Stimulated activated CD4-positive, alpha-beta T cell treated with anti-CD3 and anti-CD28 coated beads, Interleukin-4, amount 100 ng/mL, for 24 hours (primary cell): Measurements from ENCODE around the gene ASTN2.
A peak's percentile ranks its signal among the peaks of the same experiment; 100 is the strongest.
"Not testable (repeated sequence)": the region's sequence is repeated elsewhere in the genome, so short reads cannot be mapped to it uniquely, and the experiment has no call there.

Experiments used
- DNase-seq: peaks from one replicate; pipeline ENCODE4 v3.0.0-alpha.2; 2020

Gene ASTN2

DNA sequence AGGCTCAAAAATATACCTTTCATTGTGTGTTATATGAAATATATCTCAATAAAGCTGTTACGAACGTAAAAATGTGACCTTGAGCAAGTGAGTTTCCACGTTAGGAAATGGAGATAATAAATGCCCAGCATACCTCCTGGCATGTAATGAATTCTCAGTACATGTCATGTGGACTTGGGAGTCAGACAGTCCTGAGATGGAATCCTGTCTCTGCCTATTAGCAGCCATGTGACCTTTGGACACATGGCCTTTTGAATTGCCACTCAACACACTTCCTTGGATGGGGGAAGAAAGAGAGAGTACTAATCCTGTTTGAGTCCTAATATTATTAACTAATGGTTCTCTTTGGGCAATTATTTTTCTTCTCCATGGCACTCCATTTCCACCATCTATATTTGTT is 702.1 kb downstream of the ASTN2 start:
- no peak for DNase-seq

DNA sequence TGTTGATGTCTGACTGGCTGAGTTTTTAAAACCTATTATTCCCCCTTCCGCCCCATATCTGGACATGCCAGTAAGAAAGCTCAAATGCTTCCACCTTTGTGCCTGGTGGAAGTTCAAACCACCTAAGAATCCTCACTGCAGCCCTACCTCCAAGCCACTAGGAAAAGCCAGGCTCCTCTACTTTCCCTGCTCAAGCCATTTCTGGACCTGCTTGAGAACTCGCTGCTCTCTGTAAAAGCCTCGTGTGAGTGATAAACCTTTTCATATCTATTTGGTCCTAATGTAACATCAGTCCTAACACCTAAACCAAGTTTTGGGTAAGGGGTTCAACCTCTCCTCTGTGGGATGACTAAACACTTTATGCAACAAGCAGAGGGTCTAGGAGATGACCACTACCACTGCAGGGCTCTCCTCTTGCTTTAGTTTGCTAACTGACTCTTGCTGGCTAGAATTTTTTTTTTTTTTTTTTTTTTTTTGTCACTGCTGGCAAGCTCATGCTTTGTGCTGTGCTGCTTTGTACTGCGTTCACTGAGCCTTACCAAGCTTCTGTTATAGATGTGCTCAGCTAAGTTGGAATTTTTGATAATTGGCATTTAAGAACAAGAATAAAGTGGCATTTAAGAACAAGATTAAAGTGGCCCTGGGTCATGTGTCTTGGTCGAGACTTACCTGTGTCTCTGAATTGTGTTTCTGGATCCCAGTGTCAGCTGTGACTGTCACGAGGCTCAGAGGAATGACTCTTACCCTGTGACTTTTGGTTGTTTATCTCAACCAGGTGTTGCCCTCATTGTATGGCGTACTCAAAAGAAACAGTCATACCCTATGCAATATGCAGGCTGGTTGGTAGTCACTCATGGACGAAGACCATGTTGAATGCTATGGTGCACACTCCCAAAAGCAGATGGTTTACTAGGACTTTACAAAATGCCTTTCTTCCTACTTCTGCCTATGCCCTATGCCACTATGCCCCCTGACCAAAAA is 708.3 kb downstream of the ASTN2 start:
- no peak for DNase-seq

DNA sequence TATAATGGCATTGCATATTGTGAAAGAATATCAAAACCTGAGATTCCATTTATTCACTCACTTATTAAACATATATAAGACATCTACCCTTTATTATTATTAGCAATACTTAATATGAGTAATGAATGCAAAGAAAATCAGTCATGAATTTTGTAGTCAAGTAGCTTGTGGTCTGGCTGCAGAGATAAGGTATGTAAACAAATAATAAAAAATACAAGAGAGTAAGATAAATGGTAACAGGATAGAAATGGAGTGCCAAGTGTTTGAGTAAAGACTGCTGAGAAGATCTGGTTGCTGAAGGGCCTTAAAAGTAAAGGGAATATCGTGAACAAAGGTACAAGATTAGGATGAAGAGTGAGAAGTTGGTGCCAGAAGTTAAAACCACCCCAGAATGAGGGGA is 709.3 kb downstream of the ASTN2 start:
- no peak for DNase-seq

DNA sequence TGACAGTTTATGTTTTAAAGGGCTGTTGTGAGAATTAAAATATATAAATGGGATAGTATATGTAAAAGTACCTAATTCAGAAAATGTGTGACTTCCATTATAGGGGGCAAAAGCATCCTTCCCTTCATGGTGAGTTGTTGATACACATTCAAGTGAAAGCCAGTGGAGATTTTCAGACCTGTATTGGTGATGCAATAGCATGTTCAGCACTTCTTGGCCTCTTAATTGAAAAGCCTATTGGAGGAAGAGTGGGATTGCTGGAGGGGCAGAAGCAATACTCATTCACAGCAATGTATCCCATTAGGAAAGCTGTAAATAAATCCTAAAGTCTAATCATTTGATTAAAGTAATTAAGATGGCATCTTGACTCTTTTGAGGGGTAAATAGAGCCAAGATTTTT is 710.4 kb downstream of the ASTN2 start:
- DNase-seq = no peak

DNA sequence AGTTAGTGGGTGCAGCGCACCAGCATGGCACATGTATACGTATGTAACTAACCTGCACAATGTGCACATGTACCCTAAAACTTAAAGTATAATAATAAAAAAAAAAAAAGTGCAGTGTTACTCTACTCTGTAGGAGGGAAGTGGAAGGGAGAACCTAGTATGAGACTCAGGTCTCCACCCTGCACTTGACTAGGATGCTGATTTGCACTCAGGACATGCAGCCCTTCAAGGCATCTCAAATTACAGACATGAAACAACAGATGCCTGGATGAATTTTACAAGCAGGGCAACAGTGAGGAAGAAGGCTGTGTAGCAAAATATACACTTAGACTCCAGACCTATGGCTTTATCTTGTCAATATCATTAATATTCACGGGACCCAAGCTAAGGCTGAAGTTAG is 711.2 kb downstream of the ASTN2 start:
- no peak for DNase-seq

DNA sequence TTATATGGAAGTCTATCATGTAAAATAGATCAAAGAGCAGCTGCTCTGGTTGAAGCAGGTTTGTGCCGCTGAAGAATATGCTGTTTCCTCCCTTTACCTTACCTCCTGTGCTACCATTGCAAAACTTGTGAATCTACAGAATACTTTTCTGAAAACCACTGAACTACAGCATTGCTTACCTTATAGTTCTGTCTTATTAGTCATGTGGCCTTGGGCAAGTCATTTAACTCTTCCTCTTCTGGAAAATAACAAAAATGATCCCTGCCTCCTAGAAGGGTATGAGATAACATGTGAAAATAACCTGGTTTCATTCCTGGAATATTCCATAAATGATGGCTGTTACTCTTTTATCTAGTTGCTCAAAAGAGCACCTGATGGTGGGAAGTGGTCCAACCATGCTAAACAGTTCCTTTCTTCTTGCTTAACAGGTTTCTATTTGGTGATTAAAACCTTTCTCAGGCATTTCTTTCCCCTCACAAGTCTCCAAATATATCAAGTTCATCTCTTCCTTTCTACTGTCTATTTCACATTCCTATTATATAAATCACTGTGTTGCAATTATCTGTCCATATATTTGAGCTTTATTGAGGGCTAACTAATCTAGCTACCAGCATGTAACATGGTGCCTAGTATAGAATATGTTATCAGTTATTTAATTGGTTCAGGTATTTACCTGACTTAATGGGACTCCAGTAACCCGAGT is 712.8 kb downstream of the ASTN2 start:
- no peak for DNase-seq

DNA sequence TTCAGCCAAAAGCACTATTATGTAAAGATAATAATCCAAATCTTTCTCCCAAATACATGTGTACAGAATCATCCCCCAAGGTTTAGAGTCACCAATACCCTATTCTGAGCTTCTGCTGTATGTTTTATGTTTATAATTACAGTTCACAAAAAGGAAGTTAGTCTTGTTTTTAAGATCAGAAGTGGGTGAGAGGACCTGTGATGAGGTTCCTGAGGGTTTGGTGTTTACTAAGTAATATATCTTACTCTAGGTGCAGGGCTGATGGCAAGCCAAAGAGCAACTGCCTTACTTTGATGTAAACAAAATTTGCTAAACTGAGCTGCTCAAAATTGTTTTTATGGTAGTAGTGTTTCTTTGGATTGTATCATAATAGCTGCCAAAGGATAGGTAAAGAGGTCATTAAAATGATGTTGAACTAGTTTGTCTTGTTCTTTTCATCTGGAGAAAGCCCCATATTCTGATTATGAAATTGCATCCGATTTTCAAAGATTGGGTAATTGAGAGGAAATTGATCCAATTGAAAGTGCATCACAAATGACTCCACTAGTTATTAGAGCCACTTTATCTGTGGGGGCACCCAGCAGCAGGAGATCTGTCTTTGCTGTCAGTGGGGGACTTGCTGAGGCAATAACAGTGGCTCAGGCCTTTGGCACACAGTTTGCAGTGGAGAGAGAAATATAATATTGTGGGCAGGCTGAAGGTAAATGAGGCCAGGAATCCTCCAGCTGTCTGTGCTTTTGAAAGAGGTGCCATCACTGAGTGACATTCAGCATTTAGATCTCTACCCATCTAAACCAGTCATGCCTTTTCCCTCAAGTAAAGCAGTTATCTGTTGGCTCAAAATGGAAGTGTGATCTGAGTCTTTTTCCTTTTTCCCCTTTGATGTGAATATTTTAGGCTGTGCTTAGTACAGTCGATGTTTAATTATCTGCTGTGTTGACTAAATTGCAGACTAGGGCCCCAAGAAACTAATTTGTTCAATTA is 713.7 kb downstream of the ASTN2 start:
- no peak for DNase-seq

DNA sequence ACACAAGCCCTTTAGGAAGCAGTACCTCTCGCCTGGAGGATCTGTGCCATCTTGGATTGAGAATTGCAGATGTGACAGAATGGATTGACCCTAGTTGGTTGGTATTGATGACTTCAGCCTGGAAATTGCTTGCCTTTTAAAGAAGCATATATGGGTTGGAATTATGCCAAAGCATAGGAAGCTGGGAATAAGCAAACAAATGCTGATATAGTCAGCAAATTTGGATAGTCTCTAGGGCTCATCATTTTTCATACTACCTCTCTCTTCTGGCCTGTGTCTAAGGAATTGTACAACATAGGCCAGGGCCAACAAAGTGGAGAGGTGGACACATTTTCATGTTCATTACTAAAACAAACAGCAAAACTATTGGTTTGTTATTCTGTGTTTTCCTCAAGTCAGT is 714.6 kb downstream of the ASTN2 start:
- DNase-seq = no peak

DNA sequence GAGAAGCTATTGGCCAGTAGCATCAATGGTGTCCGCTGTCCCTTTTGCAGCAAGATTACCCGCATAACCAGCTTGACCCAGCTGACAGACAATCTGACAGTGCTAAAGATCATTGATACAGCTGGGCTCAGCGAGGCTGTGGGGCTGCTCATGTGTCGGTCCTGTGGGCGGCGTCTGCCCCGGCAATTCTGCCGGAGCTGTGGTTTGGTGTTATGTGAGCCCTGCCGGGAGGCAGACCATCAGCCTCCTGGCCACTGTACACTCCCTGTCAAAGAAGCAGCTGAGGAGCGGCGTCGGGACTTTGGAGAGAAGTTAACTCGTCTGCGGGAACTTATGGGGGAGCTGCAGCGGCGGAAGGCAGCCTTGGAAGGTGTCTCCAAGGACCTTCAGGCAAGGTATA is 717.0 kb downstream of the ASTN2 start:
- DNase-seq = no peak

DNA sequence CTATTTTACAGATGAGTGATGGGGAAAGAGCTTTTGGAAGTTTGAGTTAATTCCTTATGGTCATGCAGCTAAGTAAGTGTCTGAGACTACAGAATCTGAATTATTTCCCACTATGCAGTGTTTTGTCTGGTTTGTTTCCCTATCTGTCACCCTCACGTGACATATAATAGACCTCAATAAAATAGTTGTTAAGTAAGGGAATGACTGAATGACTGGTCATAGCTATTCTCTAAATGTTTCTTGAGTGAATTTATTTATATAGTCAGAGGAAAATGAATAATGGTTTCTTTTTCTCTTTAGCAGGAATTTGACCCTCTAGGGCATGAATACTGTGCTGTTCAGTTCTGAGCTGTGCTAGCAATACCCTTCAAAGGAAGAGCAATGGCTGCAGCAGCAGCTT is 717.5 kb downstream of the ASTN2 start:
- no peak for DNase-seq

DNA sequence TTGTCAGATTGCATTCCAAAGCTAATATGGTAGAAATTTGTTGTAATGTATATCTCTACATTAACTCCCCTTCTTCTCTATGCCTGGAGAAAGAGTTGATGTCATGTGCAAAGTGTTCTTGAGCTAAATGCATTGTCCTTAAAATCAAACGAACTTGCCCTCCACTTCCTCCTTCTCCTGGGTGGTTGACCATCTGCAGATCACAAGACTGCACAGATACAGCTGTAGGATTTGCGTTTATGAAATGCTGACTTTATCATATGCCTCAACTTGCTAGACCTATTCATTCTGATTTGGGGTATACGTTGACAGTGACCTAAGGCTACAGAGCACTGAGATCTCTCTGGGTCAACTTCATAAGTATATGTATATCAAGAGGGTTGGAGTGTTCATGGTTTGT is 719.4 kb downstream of the ASTN2 start:
- DNase-seq = no peak

DNA sequence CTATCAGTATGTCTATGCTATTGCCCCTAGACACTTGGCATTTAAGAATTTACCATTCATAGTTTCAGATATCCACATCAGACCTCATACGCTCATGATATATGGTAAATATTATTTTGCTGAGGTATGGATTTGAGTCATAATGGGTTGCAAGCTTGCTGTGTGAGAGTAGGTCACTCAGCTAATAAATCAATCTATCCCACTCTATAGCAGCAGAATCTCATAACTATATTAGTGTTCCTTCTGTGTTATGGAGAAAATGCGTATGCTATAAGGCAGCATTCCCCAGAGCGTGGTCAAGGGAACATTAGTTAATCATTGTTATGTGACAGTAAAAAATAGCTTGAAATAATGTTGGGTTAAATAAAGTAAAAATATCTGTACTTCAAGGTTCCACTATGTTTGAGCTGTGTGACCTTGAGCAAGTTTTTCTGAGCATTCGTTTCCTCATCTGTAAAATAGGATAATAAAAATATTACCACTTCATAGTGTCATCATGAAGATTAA is 720.0 kb downstream of the ASTN2 start:
- DNase-seq = no peak

DNA sequence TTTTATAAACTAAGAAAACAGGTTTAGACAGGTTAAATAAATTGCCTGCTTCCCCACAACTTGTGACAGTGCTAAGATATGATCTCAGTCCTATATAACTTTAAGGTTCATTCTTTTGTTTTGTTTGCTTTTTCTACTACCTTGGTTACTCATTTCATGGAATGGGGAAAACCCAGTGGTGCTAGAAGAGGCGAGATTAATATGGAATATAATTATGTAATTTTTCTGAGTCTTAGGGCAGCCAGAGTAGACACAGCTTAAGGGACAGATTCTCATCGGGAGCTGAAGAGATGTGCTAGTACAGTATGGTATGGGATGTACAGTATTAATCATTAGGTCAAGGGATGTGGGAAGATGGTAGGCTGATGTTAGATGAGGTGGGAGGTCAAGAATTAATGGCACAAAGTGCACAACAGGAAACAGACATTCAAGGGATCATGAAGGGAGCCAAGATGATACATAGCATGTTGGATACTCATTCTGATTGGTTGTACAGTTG is 721.6 kb downstream of the ASTN2 start:
- DNase-seq = no peak

DNA sequence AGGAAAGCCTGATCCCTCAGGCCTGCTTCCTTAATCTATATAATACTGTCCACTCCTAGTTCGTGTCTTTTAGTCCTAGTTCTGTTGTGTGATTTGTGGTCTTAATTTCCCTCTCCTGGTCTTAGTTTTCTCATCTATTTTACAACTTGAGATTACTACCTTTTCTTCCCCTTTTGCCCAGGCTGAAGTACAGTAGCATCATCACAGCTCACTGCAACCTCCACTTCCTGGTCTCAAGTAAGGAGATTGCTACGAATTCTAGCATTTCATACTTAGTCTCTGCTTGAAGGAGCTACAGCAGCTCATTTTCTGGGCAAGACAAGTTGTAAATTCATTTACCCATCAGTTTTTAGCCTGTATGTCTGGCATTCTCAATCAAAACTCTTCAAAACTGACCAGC is 722.2 kb downstream of the ASTN2 start:
- DNase-seq = no peak

DNA sequence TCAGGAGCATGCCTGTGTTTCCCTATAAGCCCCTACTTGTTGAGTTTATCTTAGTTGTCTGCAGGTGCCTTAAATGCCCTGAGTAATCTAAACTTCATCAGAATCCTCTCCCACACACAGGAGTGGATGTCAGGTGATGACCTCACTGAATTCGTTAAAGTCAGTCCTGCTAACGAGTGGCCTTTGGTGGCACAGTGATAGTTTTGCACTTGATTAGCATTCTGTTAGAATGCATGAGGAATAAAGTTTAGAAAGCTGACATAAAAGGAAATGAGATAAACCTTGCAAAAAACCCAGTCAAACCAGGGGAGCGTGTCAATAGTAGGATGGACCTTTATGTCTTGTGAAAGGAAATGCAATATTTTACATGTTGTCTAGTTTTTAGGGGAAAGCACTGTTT is 723.2 kb downstream of the ASTN2 start:
- no peak for DNase-seq

DNA sequence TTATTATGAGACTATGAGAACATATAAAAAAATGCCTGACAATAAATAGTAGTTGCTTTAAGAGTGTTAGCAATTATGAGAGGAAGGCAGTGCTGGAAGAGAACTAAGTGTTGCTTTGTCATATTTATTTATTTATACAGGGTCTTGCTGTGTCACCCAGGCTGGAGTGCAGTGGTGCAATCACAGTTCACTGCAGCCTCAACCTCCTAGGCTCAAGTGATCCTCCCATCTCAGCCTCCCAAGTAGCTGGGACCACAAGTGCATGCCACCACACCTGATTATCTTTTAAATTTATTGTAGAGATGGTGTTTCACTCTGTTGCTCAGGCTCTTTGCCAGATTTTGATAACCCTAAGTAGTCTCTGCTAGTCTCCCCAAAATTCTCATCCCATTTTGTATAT is 724.1 kb downstream of the ASTN2 start:
- not testable (repeated sequence) for DNase-seq

DNA sequence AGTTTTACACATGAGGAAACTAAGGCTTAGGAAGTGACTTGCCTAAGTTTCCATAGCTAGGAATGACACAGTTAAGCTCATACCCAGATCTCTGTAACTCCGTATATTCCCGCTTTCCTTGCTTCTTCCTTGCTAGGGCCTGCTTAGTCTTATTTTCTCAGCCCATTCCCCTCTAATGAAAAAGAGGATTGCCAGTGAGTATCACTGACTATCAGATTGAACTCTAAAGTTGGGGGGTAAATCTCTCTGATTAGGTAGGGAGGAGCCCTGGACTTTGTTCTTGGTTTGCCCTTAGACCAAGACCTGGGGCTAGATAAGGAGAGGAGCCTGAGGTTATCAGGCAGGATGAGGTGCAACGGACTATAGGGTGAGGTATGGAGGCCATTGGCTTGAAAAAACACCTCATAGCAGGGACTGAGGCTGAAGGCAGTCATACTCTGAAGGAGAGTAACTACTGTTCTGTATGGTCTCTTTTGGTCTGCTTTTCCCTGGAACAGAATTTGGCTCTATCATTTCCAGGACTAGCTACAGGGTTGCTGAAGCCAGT is 725.3 kb downstream of the ASTN2 start:
- no peak for DNase-seq

DNA sequence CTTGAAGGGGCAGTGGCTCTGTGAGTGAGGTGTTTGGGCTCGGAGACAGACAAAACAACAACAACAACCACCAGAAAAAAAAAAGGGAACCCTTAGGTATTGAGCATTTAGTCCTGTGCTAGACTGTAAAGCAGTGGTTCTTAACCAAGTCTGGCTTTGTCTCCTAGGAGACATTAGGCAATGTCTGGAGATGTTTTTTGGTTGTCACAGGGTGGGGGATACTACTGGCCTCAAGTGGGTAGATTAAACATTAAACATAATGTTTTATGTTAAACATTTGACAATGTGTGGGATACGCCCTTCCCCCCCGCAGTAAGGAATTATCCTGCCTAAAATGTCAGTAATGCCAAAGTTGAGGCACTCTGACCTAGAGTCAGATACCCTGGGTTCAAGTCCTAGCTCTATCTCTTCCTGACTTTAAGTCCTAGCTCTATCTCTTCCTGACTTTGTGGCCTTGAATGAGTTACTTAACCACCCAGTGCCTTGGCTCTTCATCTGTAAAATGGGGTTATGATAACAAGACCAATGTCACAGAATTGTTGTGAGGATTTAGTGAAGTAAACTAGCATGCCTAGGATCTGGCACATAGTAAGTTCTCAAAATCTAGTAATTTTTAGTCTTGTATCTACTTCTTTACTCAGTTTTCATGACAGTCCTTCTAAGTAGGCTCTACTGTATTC is 725.9 kb downstream of the ASTN2 start:
- DNase-seq = no peak

DNA sequence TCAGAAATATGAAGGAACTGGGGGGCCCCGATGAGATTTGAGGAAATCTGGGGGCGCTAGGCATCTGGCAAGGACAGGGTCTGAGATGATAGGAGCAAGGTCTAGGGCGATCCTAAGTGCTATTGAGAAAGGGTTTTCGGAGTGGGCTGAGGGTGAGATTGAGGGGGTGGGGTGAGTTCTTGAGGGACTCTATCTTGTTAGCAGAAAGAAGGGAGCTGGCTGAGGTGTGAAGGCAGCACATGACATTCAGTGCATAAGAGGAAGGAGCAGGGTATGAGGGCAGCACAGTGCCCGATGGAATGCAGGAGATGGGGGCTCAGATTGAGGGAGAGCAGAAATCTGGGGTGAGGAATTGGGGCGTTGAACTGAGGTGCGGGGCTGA is 727.1 kb downstream of the ASTN2 start:
- no peak for DNase-seq

DNA sequence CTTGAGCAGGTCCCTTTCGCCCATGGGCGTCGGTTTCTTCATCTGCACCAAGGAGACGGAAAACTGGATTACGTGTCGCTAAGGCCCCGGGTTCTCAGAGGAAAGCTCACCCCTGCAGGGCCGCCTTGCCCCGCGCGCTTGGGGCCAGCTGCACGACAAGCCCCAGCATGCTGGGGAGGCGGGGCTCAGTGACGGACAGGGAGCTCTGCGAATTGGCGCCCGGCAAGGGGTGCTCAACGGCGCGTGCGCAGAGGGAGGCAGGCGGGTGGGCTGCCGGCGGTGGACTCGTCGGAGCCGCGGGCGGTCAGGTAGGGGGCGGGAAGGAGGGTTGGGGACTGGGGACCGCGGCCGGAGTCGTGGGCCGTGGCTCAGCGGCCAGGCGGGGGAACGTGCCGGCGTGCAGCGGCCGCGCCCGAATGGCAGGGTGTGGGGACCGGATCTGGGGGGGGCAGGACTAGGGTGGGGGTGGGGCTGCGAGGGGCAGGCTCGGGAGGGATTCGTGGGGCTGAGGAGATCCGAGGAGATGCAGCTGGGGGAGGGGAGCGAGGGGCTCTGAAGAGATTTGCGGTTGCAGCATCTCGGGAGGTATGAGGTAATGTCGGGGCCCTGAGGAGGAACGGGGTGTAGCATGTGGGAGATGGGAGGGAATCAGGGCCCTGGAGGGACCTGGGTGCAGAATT is 727.6 kb downstream of the ASTN2 start, which contains the start of gene TRIM32:
Gene TRIM32 (plus strand): TSS at position 232 of the 680 bp plus-strand sequence. CDS start 10,438 bp downstream, outside the sequence.
- peak; percentile 95 for DNase-seq

DNA sequence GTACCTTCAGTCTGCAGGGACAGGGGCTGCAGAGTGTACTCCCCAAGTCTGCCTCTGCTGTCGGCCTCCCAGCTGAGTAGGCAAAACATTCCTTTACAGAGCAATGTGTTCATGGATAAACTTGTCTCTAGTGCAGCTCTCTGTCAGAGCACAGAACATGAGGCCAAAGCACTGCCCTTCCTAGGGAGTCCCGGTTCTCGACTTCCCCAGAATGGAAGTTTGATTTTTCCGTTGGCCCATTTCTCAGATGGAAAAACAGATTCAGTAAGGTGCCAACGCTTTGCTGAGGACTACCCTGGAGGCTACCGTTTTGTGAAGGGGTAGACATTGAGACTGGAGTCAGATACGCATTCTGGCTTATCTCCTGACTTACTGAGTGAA is 728.2 kb downstream of the ASTN2 start:
- DNase-seq = no peak
